H7 (cell line): ENCODE measurements around the gene CHRM3. TPM values are rescaled to one million over a fixed set of nuclear protein-coding genes. Genes with fewer than 3 reads are reported as not detected.

Experiments
- DNase-seq: peaks from one replicate; pipeline ENCODE4 v3.0.0; 2012
- H3K27me3 ChIP-seq: 2 replicates; pipeline ENCODE4 v1.6.0; 2011; ENCODE audit warnings: mild to moderate bottlenecking, low read length; ENCODE audit not compliant: control insufficient read depth, insufficient read depth
- H3K36me3 ChIP-seq: replicated peaks from 2 replicates; pipeline ENCODE4 v1.5.1; 2011; ENCODE audit warnings: low read length; ENCODE audit not compliant: control insufficient read depth, insufficient read depth
- H3K4me3 ChIP-seq: 2 replicates; pipeline ENCODE4 v1.5.1; 2011; ENCODE audit warnings: low read depth, mild to moderate bottlenecking, control low read depth, low read length, moderate library complexity; ENCODE audit not compliant: insufficient read depth
- total RNA-seq: library from RNA; depleted of rRNA; stranded (reverse); fragments of >200 nt; shearing (Covaris generic); gene quantifications from 2 replicates; pipeline ENCODE4 v1.2.3, GENCODE V29; 2014

Gene CHRM3
- total RNA-seq, 1 experiment from 2014 or later: 4.7 TPM

- Histone ChIP-seq H3K4me3 (no peak overlapping the region), H3K36me3 (no peaks in the 10 kb centered on the region), H3K27me3 (peaks cover 38% of the 10 kb centered on the region)
- DNase-seq: no peak
Measured at GRCh38 chr1:239383714-239384113, 2.7 kb upstream of the CHRM3 start.

GRCh38 chr1:239387304-239388158 lies 1.2 kb downstream of the CHRM3 start:
- Histone ChIP-seq H3K27me3 (peaks cover 40% of the 10 kb centered on the region), H3K4me3 (peak overlapping the region; percentile 64), H3K36me3 (no peaks in the 10 kb centered on the region)
- DNase-seq: peak; percentile 61

GRCh38 chr1:239388159-239388485 lies 1.8 kb downstream of the CHRM3 start:
- peaks cover 40% of the 10 kb centered on the region for H3K27me3 ChIP-seq
- peak overlapping the region; percentile 64; the same call in 1 of the 2 replicates for H3K4me3 ChIP-seq
- no peak for DNase-seq
- no peaks in the 10 kb centered on the region for H3K36me3 ChIP-seq

- H3K4me3 ChIP-seq: no peak overlapping the region
- DNase-seq: no peak
Measured at GRCh38 chr1:239388578-239388977, 2.2 kb downstream of the CHRM3 start.

GRCh38 chr1:239389703-239390102 lies 3.3 kb downstream of the CHRM3 start:
- H3K27me3 ChIP-seq: peaks cover 40% of the 10 kb centered on the region
- DNase-seq: no peak
- no peaks in the 10 kb centered on the region for H3K36me3 ChIP-seq
- H3K4me3 ChIP-seq: no peak overlapping the region

More at GRCh38 chr1:239388578-239388977, 2.2 kb downstream of the CHRM3 start:
- Histone ChIP-seq H3K27me3 (peaks cover 40% of the 10 kb centered on the region), H3K36me3 (no peaks in the 10 kb centered on the region)

GRCh38 chr1:239392271-239392670 lies 5.9 kb downstream of the CHRM3 start:
- no peak for DNase-seq
- H3K36me3 ChIP-seq: no peaks in the 10 kb centered on the region
- peaks cover 16% of the 10 kb centered on the region for H3K27me3 ChIP-seq

GRCh38 chr1:239394107-239394506 lies 7.7 kb downstream of the CHRM3 start:
- no peak overlapping the region for H3K4me3 ChIP-seq
- H3K36me3 ChIP-seq: no peaks in the 10 kb centered on the region
- no peaks in the 10 kb centered on the region; the same call in 1 of the 2 replicates for H3K27me3 ChIP-seq
- DNase-seq: no peak

More at GRCh38 chr1:239392271-239392670, 5.9 kb downstream of the CHRM3 start:
- H3K4me3 ChIP-seq: no peak overlapping the region

GRCh38 chr1:239413916-239414315 lies 27.5 kb downstream of the CHRM3 start:
- DNase-seq: no peak
- no peak overlapping the region for H3K4me3 ChIP-seq
- no peaks in the 10 kb centered on the region for H3K36me3 ChIP-seq
- H3K27me3 ChIP-seq: no peaks in the 10 kb centered on the region

GRCh38 chr1:239417221-239417620 lies 30.9 kb downstream of the CHRM3 start:
- Histone ChIP-seq H3K36me3 (no peaks in the 10 kb centered on the region), H3K27me3 (no peaks in the 10 kb centered on the region), H3K4me3 (no peak overlapping the region)
- DNase-seq: no peak

GRCh38 chr1:239417986-239418640 lies 31.7 kb downstream of the CHRM3 start:
- Histone ChIP-seq H3K4me3 (no peak overlapping the region), H3K27me3 (no peaks in the 10 kb centered on the region), H3K36me3 (no peaks in the 10 kb centered on the region)
- DNase-seq: no peak

GRCh38 chr1:239418681-239419080 lies 32.3 kb downstream of the CHRM3 start:
- Histone ChIP-seq H3K36me3 (no peaks in the 10 kb centered on the region), H3K27me3 (no peaks in the 10 kb centered on the region), H3K4me3 (no peak overlapping the region)
- no peak for DNase-seq

GRCh38 chr1:239421811-239422210 lies 35.4 kb downstream of the CHRM3 start:
- DNase-seq: no peak
- Histone ChIP-seq H3K4me3 (no peak overlapping the region), H3K27me3 (no peaks in the 10 kb centered on the region), H3K36me3 (no peaks in the 10 kb centered on the region)

GRCh38 chr1:239422818-239423217 lies 36.5 kb downstream of the CHRM3 start:
- Histone ChIP-seq H3K36me3 (no peaks in the 10 kb centered on the region), H3K4me3 (no peak overlapping the region), H3K27me3 (no peaks in the 10 kb centered on the region)
- no peak for DNase-seq

GRCh38 chr1:239426821-239427475 lies 40.6 kb downstream of the CHRM3 start:
- Histone ChIP-seq H3K4me3 (no peak overlapping the region), H3K36me3 (no peaks in the 10 kb centered on the region), H3K27me3 (no peaks in the 10 kb centered on the region)
- no peak for DNase-seq

GRCh38 chr1:239427712-239428111 lies 41.3 kb downstream of the CHRM3 start:
- Histone ChIP-seq H3K36me3 (no peaks in the 10 kb centered on the region), H3K4me3 (no peak overlapping the region), H3K27me3 (no peaks in the 10 kb centered on the region)
- DNase-seq: no peak
